Measurements from ENCODE around the gene GRK1.

Gene GRK1

GRCh38 chr13:113666329-113666670 is 719 bp upstream of the GRK1 start:
- no peak for DNase-seq

GRCh38 chr13:113667771-113668490 is 912 bp downstream of the GRK1 start:
- DNase-seq: no peak

DNA sequence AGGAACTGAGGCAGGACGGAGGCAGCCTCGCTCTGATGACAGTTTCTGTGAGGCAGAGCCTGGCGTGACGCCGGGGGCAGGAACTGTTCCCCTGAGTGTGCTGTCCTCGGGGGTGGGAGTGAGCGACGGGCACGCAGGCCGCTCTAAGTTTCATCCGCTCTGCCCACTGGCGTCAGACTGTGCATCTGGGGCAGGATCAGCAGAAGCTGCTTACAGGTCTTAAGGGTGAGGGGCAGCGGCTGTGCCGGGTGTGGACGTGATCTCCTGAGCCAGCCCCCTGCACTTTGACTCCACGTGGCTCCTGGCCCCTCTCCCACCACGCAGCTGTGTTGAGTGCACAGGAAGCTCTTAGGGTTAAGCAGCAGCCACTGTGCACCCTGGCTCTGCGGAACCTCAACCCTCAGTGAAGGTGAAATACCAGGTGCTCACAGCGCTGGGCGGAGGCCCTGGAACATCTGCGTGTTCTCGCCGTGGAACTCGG is 1.5 kb downstream of the GRK1 start:
- DNase-seq: no peak

GRCh38 chr13:113669231-113669754 is 2.3 kb downstream of the GRK1 start:
- DNase-seq: no peak

- no peak for DNase-seq
Measured at GRCh38 chr13:113669755-113670341, 2.8 kb downstream of the GRK1 start.

GRCh38 chr13:113670541-113670940 is 3.5 kb downstream of the GRK1 start:
- no peak for DNase-seq

DNA sequence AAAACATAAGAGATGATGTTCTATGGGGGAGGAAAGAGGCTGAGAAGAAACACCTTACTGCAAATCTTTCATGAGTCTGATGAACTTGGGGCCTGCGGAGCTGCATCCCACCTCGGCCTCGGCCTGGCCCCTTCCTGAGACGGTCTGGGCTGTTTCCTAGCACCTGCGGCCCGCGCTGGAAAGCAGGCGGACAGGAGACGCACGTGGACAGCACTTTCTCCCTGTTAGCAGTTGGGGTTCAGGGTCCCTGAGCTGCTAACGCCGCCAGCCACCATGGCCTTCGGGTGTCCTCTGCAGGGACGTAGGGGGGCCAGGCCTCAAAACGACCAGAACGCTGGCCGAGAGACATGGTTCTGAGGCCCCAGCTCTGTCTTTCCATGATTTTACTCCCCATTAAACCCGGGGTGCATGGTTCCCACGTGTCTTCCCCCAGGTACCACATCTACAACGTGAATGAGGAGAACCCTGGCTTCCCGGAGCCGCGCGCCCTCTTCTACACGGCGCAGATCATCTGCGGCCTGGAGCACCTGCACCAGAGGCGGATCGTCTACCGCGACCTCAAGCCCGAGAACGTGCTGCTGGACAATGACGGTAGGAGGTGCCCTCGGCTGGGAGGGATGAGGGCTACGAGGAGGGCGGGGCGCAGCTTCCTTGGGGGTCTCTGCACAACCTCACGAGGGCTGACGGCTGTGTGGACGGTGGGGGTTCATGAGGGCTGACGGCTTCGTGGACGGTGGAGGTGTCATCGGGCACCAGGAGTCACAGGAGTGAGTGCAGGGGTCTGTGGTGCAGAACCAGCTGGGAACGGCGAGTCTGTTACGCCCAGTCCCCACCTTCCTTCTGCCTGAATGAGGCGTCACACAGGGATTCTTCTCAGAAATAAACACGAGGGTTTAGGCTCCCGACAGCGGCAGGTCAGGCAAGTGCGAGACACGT is 4.3 kb downstream of the GRK1 start:
- no peak for DNase-seq

DNA sequence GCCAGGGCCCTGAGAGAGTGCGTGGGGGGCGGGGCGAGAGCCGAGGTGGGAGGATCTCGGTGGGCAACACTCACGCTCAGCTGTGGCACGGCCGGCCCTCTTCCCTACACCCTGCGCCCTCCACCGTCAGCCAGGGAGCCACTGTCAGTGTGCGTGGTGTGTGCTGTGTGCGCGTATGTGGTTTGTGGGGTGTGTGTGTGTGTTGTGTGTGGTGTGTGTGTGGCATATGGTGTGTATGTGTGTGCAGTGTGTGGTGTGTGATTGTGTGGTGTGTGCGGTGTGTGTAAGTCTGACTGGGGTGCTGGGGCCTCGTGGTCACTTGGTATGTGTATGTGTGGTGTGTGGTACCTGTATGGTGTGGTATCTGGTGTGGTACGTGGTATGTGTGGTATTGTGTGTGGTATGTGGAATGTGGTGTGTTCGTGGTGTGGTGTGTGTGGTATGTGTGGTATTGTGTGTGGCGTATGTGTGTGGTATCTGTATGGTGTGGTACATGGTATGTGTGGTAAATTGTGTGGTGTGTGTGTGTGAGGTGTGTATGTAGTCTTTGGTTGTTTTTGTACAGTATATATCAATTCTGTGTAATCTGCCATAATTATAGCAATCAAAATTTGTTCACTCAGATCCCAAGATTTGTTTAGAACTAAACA is 5.1 kb downstream of the GRK1 start:
- no peak for DNase-seq

DNA sequence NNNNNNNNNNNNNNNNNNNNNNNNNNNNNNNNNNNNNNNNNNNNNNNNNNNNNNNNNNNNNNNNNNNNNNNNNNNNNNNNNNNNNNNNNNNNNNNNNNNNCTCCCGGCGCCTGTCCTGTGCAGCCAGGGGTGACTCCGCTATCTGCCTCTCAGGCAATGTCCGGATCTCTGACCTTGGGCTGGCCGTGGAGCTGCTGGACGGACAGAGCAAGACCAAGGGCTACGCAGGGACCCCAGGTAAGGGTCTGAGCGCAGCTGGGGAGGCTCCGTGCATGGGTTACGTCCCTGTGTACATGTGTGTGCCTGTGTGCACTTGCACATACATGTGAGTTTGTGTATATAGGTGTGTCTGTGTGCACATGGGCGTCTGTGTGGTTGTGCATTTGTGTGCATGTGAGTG is 55.9 kb downstream of the GRK1 start:
- DNase-seq: no peak

GRCh38 chr13:113723410-113724015 is 56.5 kb downstream of the GRK1 start:
- no peak for DNase-seq

DNA sequence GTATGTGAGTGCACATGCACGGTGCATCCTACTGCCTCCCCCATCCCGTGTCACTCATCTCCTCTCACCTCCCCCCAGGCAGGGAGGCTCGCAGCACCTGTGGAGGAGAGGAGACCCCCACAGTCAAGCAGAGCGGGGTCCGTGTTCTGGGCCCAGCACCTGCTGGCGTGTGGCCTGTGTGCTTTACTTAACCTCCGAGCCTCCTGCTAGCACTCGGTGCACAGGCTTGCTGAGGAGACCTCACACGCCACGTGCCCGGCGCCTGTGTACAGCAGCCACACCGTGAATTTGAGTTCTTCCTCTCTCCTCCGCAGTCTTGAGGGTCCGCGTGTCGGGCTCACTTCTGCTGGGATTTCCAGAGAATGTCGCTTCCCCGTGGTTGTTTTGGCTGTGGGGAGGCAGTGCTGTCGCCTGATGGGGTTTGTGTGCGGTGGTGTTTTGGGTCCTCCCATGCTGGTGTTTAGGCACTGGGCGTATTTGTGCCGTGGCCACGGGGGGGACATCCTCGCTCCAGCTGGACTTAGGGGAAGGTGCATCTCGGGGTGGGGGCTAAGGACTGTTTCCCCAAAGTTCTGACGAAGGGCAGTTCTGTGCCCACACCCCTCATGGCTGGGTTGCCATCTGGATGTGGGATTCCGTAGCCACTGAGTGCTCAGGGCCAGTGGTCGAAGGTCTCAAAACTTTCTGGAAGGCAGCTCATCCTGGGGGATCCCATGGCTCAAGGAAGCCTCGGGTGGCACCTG is 57.2 kb downstream of the GRK1 start:
- no peak for DNase-seq

DNA sequence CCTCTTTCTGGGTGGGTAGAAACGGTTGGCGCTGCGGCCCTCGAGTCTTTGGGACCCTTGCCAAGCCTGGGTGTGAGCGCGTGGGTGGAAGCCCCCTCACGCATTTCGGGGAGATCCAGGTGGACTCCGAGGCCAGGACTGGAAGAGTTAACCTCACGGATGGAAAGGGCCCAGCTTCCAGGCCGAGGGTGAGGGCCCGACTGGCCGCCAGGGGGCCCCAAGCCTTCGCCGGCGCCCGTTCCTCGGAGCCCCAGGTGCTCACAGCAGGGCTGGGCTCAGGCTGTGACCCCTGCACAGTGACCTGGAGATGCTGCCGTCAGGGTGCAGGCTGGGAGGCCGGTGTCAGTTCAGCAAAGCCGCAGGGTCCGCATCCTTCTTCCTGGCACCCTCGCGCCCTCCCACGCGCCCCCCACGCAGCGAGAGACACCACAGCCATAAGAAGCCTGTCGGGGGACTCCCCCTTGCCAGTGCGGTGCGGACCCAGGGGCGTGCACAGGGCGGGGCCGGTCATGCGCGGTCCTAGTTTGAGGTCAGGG is 57.8 kb downstream of the GRK1 start:
- DNase-seq: peak; percentile 84

GRCh38 chr13:113725329-113726105 is 58.5 kb downstream of the GRK1 start:
- DNase-seq: peak; percentile 65

DNA sequence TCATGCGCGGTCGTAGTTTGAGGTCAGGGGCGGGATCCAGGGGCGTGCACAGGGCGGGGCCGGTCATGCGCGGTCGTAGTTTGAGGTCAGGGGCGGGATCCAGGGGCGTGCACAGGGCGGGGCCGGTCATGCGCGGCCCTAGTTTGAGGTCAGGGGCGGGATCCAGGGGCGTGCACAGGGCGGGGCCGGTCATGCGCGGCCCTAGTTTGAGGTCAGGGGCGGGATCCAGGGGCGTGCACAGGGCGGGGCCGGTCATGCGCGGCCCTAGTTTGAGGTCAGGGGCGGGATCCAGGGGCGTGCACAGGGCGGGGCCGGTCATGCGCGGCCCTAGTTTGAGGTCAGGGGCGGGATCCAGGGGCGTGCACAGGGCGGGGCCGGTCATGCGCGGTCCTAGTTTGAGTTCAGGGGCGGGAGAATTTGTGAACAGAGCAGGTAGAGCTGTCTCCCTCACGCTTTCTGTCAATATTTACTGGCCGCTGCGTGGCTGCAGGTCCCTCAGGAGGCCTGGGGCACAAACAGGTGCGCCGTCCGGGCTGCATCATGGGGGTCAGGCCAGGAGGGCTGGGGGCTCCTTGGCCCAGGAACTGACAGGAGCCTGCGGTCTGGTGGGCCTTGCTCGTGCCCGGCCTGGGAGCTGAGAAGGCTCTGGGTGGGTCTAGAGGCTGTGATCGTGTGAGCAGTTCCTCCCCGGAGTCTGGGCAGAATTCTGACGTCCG is 59.2 kb downstream of the GRK1 start:
- peak; percentile 29 for DNase-seq

DNA sequence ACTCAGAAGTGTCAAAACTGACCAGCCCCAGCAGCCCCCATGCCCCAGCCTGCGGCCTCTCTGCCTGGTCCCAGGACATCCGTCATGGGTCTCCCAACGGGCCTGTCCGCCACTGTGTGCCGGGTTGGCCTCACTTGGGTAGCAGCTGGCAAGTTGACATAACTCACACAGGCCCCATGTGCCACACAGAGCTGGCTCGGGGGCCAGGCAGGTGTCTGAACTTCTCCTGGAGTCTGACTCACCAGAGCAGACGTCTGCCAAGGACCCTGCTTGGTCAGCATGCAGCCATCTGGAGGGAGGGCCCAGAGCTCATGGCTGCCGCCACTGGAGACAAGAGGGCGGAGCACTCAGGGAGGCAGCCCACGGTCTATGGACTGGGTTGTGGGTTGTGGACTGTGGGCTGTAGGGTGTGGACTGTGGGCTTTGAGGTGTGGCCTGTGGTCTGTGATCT is 60.0 kb downstream of the GRK1 start:
- no peak for DNase-seq

- no peak for DNase-seq
Measured at GRCh38 chr13:113728571-113729054, 61.6 kb downstream of the GRK1 start.

- DNase-seq: no peak
Measured at GRCh38 chr13:113729187-113730019, 62.4 kb downstream of the GRK1 start.

DNA sequence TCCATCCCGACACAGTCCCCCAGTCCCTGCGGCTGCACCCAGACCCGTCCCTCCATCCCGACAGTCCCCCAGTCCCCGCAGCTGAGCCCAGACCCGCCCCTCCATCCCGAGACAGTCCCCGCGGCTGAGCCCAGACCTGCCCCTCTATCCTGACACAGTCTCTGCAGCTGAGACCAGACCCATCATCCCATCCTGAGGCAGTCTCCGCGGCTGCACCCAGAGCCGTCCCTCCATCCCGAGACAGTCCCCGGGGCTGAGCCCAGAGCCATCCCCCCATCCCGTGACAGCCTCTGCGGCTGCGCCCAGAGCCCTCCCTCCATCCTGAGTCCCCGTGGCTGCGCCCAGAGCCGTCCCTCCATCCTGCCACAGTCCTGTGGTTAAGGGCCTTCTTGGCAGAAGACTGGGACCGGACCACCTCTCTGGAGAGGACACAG is 63.3 kb downstream of the GRK1 start:
- DNase-seq: no peak

GRCh38 chr13:113730831-113731191 is 63.8 kb downstream of the GRK1 start:
- no peak for DNase-seq
